ENCODE results near the gene RAB40C. TPM values are rescaled to one million over a fixed set of nuclear protein-coding genes. Genes with fewer than 3 reads are reported as not detected.

RAB40C gene
- polyA plus RNA-seq, 1 donor, result 17.3 TPM

- no peak for DNase-seq
Observed at GRCh38 chr16:645852-646678, 56.2 kb downstream of the RAB40C start.

- DNase-seq, result no peak
Observed at GRCh38 chr16:646679-647172, 56.9 kb downstream of the RAB40C start.

- DNase-seq, result no peak
Observed at GRCh38 chr16:647173-647902, 57.5 kb downstream of the RAB40C start.

GRCh38 chr16:648071-648780, 58.4 kb downstream of the RAB40C start:
- DNase-seq, result no peak

- DNase-seq, result peak; percentile 89
Observed at GRCh38 chr16:648781-649589, 59.1 kb downstream of the RAB40C start, which contains the start of gene WDR90. TSS of gene WDR90 (plus strand) at chr16:649365. CDS start at chr16:649417, 52 bp downstream.

GRCh38 chr16:649631-650030, 59.8 kb downstream of the RAB40C start:
- DNase-seq, result no peak

GRCh38 chr16:651844-652243, 62.0 kb downstream of the RAB40C start:
- no peak for DNase-seq

- no peak for DNase-seq
Observed at GRCh38 chr16:652454-653305, 62.8 kb downstream of the RAB40C start.

- no peak for DNase-seq
Observed at GRCh38 chr16:654034-654433, 64.2 kb downstream of the RAB40C start.

- DNase-seq, result no peak
Observed at GRCh38 chr16:657487-657886, 67.6 kb downstream of the RAB40C start.

GRCh38 chr16:658679-659571, 69.1 kb downstream of the RAB40C start:
- no peak for DNase-seq

- no peak for DNase-seq
Observed at GRCh38 chr16:659618-660017, 69.8 kb downstream of the RAB40C start.

- no peak for DNase-seq
Observed at GRCh38 chr16:660132-660458, 70.2 kb downstream of the RAB40C start.

GRCh38 chr16:660459-661183, 70.8 kb downstream of the RAB40C start:
- DNase-seq, result peak; percentile 78

GRCh38 chr16:661184-661821, 71.4 kb downstream of the RAB40C start:
- DNase-seq, result no peak

- no peak for DNase-seq
Observed at GRCh38 chr16:662095-662494, 72.2 kb downstream of the RAB40C start.

- no peak for DNase-seq
Observed at GRCh38 chr16:662597-662996, 72.7 kb downstream of the RAB40C start.

GRCh38 chr16:666572-666971, 76.7 kb downstream of the RAB40C start:
- no peak for DNase-seq
